HG03565 (cell line): ENCODE results near the gene ARID1B.

Experiments
- ATAC-seq: cut with Tn5 transposase; IDR thresholded peaks from one replicate; pipeline ENCODE4 v1.9.1; 2021; ENCODE audit warnings: mild to moderate bottlenecking, moderate library complexity; ENCODE audit not compliant: unreplicated experiment

ARID1B gene

GRCh38 chr6:157251586-157252247 lies 474.5 kb downstream of the ARID1B start:
- no peak for ATAC-seq

GRCh38 chr6:157253017-157253416 lies 475.8 kb downstream of the ARID1B start:
- ATAC-seq: no peak

- ATAC-seq: no peak
These were observed 476.5 kb downstream of the ARID1B start for GRCh38 chr6:157253699-157254098.

- no peak for ATAC-seq
These were observed 477.4 kb downstream of the ARID1B start for GRCh38 chr6:157254538-157254937.

- no peak for ATAC-seq
These were observed 477.9 kb downstream of the ARID1B start for GRCh38 chr6:157255079-157255478.

GRCh38 chr6:157258878-157259277 lies 481.7 kb downstream of the ARID1B start:
- no peak for ATAC-seq

GRCh38 chr6:157259443-157259842 lies 482.3 kb downstream of the ARID1B start:
- no peak for ATAC-seq
